SH-SY5Y (cell line): Measurements from ENCODE around the gene CUEDC1.

Experiments used
- GATA2 ChIP-seq: IDR thresholded peaks from 2 replicates; pipeline ENCODE4 v1.6.1; 2011; ENCODE audit warnings: mild to moderate bottlenecking, low read depth, low read length
- GATA3 ChIP-seq: IDR thresholded peaks from 2 replicates; pipeline ENCODE4 v1.6.1; 2011; ENCODE audit warnings: low read depth, mild to moderate bottlenecking, low read length, moderate library complexity

- TF ChIP-seq GATA2 (no peak), GATA3 (no peak)
Measured at GRCh38 chr17:57979076-57979475, 23.9 kb upstream of the CUEDC1 start.
